ENCODE measurements around the gene ZNF785. TPM values are rescaled to one million over a fixed set of nuclear protein-coding genes. Genes with fewer than 3 reads are reported as not detected.

The ZNF785 gene
- total and polyA plus RNA-seq, 2 of the 13 experiments (the other 11 are each of a cell fraction or from before 2014, with no cell fraction given) = 0.01 TPM; not detected in 1

- TF ChIP-seq SMARCE1 (IDR thresholded peaks at IDR 0.05; ENCODE audit: borderline replicate concordance) (no peak), ZNF607 (CRISPR knock-in tag; IDR thresholded peaks at IDR 0.05; ENCODE audit: borderline replicate concordance) (no peak), MAX (IDR thresholded peaks at IDR 0.05) (no peak; the same call in 1 of the 2 replicates), ZFYVE20 (CRISPR knock-in tag; IDR thresholded peaks at IDR 0.05; ENCODE audit: borderline replicate concordance, low read depth) (no peak), NR2F1 (CRISPR knock-in tag; IDR thresholded peaks at IDR 0.05) (no peak), ZNF280B (CRISPR knock-in tag; IDR thresholded peaks at IDR 0.05; ENCODE audit: borderline replicate concordance) (peak; percentile 13; the same call in 1 of the 2 replicates), ZBTB43 (CRISPR knock-in tag; conservative IDR thresholded peaks at IDR 0.05) (peak; percentile 58; the same call in 1 of the 2 replicates), HNF4A (CRISPR knock-in tag; IDR thresholded peaks at IDR 0.05) (no peak), ZNF737 (CRISPR knock-in tag; IDR thresholded peaks at IDR 0.05; ENCODE audit: borderline replicate concordance) (0 out of 2 replicates have a peak, but pooled peaks have one; percentile 70), ATF3 (CRISPR knock-in tag; IDR thresholded peaks at IDR 0.05) (no peak), KMT2A (CRISPR knock-in tag; IDR thresholded peaks at IDR 0.05) (no peak), HNF4G (IDR thresholded peaks at IDR 0.05; ENCODE audit: borderline replicate concordance, low read depth, low read length) (no peak), HNF4G (CRISPR knock-in tag; IDR thresholded peaks at IDR 0.05; ENCODE audit: borderline replicate concordance, low read depth) (0 out of 2 replicates have a peak, but pooled peaks have one; percentile 31), KDM6A (CRISPR knock-in tag; IDR thresholded peaks at IDR 0.05; ENCODE audit: low read depth) (no peak), ZKSCAN8 (CRISPR knock-in tag; IDR thresholded peaks at IDR 0.05; ENCODE audit: borderline replicate concordance) (no peak), USF2 (IDR thresholded peaks at IDR 0.05; ENCODE audit: low read depth, low read length) (no peak), USF2 (CRISPR knock-in tag; IDR thresholded peaks at IDR 0.05; ENCODE audit: borderline replicate concordance) (no peak), IRF9 (CRISPR knock-in tag; IDR thresholded peaks at IDR 0.05; ENCODE audit: borderline replicate concordance) (no peak), ZNF503 (CRISPR knock-in tag; IDR thresholded peaks at IDR 0.05) (no peak; the same call in 1 of the 2 replicates), NR2F2 (IDR thresholded peaks at IDR 0.05; ENCODE audit: borderline replicate concordance, low read depth) (0 out of 2 replicates have a peak, but pooled peaks have one; percentile 12)
Measured at GRCh38 chr16:30570636-30571444, 14.7 kb downstream of the ZNF785 start (continued).
